Activated naive CD4-positive, alpha-beta T cell treated with anti-CD3 and anti-CD28 coated beads, Interleukin-2, amount 50 U/mL, for 16 hours (primary cell): ENCODE results near the gene AGMO.

Source experiments
- DNase-seq: peaks from one replicate; pipeline ENCODE4 v3.0.0-alpha.2; 2020

AGMO gene

DNA sequence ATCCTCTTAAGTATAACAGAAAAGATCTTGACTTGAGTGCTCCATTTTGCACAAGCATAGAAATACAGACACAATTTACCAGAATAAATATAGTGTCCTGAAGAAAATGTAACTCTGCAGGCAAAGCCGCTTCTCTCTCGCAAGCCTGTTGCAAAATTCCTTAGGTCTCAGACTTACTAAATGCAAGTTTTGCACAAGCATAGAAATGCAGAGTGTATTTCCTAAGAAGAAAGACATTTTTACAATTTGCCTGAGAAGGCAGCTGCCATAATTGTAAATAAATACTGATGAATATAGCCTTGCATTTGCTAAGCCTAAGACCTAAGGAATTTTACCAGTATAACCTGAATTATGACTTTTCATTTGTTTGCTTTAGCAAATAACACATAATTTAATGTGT is 67.1 kb downstream of the AGMO start:
- DNase-seq, result no peak

DNA sequence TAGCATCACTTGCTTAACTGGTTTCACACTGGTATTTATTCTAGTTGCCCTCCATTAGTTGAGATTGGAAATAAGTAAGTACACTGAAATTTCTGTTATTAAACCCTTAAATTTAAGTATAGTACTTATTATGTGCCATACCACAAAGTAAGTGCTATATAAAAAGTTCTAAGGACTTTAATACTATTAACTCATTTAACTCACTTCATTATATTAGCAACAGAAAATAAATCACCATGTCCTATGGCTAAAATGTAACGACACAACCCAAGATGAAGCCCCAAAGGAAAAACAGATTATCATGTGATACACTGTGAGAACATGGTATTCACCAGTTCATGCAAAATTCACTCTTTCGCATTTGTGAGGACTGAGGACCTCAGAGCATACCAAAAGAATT is 70.5 kb downstream of the AGMO start:
- no peak for DNase-seq

GRCh38 chr7:15490291-15490690 is 71.5 kb downstream of the AGMO start:
- DNase-seq, result no peak

GRCh38 chr7:15489861-15490260 is 72.0 kb downstream of the AGMO start:
- no peak for DNase-seq

- DNase-seq, result no peak
These were observed 72.4 kb downstream of the AGMO start for GRCh38 chr7:15489383-15489782.

DNA sequence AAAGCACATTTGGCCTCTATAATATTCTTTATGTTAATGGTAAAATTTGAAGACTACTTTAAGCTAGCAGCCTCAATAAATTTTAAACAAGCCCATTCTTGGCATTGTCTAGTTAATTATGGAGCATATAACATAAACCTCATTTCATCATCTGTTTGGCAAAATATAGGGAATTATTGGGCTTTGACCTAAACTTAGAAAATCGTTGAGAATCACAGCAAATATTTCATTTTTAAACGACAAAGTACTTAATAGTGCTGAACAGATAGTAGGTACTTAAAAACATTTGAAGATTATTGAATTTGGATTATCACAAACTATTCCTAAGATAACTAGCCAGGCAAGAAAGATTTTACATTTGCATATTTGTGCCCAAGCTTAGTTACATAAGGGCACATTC is 73.4 kb downstream of the AGMO start:
- no peak for DNase-seq

- no peak for DNase-seq
These were observed 73.9 kb downstream of the AGMO start for GRCh38 chr7:15487896-15488295.

- no peak for DNase-seq
These were observed 75.8 kb downstream of the AGMO start for GRCh38 chr7:15485998-15486397.

DNA sequence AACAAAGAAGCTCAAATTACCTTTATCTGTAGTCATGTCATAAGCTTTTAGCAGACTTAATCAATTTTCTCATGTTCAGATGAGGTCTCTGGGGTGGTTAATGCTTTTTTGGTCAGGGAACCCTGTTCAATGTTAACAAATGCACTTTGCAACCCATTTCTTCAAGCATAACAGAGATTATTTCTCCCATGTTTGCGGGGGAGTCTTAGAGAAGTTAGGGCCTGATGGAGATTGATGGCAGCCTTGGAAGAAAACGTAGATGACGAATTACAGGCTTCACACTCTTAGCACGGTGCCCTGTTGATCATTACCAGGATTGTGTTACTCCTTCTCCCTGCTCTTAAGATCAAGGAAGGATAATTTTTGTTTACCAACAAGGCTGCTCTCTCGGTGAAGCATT is 76.4 kb downstream of the AGMO start:
- no peak for DNase-seq

DNA sequence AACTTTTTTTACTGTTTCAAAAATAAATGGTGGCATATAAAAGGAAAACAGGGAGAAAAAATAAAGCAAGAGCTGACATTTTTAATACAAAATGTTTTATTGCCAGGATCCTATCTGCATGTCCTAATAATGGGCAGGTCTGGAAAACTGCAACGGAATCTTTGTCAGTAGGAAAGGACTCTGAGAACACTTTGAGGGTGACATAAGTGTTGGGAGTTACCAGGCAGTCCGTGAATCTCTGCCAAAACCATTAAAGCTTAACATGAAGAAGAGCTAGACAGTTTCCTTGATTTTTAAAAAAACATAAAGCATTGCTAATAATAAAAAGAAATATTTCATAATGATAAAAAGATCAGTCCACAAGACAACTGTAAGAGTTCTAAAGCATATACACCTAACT is 80.7 kb downstream of the AGMO start:
- no peak for DNase-seq

GRCh38 chr7:15478401-15478800 is 83.4 kb downstream of the AGMO start:
- no peak for DNase-seq

DNA sequence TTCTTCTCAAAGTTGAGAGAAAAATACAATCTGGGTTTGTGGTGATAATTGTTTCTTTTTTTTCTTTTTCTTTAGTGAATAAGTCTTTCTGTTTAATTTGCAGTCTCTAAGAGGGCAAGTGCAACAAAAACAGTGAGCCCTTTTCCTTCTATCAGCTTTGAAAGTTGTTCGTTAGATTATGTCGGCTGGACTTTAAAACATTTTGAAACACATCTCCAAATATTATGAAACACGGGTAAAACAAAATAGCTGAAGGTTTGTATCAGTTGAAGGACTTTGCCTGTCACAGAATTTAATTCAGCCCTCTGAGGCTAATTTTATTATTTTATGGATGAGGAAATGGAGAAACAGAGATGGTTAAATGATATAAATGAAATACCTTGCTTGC is 85.3 kb downstream of the AGMO start:
- DNase-seq, result no peak

GRCh38 chr7:15475808-15476530 is 85.8 kb downstream of the AGMO start:
- no peak for DNase-seq

DNA sequence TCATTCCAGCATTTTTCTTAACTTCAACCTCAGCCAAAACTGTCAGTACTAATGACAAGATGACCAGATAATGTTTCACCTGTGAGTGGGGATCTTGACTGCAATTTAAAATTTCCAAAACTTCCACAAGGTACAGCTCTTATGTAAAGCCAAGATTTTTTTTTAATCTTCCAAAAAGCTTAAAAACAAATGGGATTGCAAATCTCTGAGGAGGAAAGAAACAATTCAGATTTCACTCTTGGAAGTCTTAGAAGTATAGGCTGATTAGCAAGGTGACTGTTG is 90.2 kb downstream of the AGMO start:
- DNase-seq, result no peak

- no peak for DNase-seq
These were observed 90.8 kb downstream of the AGMO start for GRCh38 chr7:15470825-15471668.

GRCh38 chr7:15464667-15465121 is 97.1 kb downstream of the AGMO start:
- DNase-seq, result no peak

DNA sequence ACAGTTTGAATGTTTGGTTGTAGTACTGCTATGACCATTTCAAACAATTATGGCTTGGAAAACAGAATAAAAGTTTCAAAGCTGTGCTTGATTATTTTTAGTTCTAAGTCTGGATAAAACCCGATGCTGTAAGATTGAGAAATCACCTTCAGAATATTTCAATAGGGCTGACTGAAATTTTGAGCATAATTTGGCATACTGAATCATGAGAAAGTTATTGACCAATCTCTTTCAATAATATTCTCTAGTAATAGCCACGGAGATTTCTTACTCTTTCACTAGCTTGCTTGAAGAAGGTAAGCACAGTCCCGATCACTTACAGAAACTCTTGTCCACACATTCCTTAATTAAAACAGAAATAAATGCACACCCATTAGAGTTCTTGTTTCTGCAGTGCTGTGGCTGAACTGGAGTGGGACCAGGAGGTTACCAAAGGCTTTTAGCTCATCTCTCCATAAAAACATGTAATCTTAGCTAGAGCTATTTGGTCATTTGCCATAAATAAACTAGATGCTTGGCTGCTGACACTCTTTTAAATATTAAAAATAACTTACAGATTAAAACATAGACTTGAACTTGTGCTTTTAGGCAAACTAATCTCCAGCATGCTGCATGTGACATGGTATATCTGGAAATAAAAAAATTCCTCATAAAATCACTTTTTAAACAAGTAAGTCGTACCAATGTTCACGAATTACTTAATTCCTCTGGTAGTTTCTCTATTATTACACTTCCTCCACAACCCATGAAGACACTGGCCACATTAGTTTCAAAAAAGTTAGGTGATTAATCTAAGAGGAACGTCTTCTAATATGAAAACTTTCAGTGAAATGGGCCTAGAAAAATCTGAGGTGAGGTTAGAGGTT is 97.8 kb downstream of the AGMO start:
- no peak for DNase-seq

GRCh38 chr7:15462721-15463389 is 99.0 kb downstream of the AGMO start:
- no peak for DNase-seq

DNA sequence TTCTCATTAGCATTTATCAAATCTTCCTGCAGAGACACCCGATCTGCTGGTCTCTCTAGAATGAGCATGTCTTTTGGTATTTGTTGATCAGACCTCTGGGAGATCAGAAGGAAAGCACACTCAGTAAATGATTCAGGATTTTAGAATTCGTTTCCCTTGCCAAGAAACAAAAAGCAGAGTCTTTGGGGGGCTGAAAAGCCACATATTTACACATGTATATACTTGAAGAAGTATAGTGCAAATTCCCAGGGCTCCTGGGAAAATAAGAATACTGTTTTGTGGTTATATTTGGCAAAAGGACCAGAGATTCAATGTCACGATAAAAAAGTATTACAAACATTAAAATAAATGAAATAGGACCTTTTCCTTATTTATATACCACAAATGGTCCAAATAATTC is 100.2 kb downstream of the AGMO start:
- DNase-seq, result no peak

DNA sequence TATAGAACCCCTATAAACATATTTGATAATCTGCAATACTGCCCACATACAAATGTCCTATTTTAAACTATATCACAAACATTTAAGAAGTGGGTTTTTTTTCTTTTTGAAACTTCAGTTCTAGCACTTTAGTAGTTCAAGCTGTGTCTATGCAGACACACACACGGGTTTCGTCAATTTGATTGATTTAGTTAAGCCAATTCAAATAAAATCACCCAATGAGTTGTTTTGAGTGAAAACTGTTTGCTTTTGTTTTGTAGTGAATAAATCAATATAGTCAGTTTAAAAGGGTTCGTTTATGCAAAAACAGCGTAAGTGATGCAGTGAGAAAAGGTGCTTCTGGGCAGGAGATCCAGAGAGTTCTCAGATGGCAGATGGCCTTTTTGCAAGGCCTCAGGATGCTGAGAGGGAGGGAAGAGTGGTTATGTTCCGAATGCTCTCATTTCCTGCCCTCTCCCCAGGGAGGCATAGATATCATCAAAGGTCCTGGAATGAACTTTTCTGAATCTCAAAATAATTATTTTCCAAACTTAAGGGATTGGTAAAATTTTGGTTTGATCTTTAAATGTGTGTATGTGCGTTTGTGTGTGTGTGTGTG is 102.7 kb downstream of the AGMO start:
- no peak for DNase-seq

GRCh38 chr7:15457990-15458955 is 103.5 kb downstream of the AGMO start:
- no peak for DNase-seq
